ENCODE measurements around the gene CIDEB. TPM values are rescaled to one million over a fixed set of nuclear protein-coding genes. Genes with fewer than 3 reads are reported as not detected.
"Not testable (repeated sequence)": the region's sequence is repeated elsewhere in the genome, so short reads cannot be mapped to it uniquely, and the experiment has no call there.

The CIDEB gene, protein sequence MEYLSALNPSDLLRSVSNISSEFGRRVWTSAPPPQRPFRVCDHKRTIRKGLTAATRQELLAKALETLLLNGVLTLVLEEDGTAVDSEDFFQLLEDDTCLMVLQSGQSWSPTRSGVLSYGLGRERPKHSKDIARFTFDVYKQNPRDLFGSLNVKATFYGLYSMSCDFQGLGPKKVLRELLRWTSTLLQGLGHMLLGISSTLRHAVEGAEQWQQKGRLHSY
- not detected in 2 replicates for total RNA-seq
- polyA plus RNA-seq, result not detected in 2 replicates

DNA sequence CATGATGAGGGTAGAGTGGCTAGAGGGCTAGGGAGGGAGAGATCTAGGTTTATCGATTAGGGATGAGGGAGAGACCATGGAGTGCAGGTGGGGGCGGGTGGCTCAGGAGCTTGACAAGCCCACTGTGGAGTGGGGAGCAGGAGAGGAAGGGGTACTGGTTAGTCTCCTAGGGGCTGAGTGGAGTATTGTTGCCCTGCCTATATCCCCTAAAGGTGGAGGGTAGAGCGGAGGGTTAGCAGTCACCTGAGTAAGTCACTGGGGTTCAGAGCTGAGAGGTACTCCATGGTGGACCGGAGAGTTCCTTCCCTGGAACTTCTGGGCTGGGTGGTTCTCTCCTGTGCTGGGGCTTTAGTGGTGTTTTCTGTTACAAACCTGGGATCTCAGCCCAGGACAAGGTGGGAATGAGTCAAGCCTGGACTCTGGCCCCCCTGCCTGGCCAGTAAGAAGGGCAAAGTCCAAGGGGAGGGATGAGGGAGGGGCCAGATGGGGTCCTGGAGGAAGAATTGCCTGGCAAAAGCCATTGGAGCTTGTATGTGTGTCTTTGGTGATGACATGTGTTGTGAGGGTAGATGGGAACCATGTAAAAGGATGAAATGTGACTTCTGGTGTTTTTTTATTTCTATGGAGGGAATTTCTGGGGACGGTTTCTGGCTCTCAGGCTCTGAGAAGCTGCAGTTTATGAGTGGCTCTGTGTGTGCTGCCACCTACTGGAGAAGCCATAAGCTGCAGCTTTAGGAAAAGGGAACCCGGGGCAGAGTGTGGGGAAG is at the start of gene CIDEB:
TSS of gene CIDEB (minus strand) at position 403 of the 767 bp plus-strand sequence. CDS start at position 284, 119 bp downstream.
- TF ChIP-seq, protein P1, sequence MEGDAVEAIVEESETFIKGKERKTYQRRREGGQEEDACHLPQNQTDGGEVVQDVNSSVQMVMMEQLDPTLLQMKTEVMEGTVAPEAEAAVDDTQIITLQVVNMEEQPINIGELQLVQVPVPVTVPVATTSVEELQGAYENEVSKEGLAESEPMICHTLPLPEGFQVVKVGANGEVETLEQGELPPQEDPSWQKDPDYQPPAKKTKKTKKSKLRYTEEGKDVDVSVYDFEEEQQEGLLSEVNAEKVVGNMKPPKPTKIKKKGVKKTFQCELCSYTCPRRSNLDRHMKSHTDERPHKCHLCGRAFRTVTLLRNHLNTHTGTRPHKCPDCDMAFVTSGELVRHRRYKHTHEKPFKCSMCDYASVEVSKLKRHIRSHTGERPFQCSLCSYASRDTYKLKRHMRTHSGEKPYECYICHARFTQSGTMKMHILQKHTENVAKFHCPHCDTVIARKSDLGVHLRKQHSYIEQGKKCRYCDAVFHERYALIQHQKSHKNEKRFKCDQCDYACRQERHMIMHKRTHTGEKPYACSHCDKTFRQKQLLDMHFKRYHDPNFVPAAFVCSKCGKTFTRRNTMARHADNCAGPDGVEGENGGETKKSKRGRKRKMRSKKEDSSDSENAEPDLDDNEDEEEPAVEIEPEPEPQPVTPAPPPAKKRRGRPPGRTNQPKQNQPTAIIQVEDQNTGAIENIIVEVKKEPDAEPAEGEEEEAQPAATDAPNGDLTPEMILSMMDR (IDR thresholded peaks at IDR 0.05; ENCODE audit: low read depth, low read length), result peak; percentile 98
- Histone ChIP-seq H3K36me3 (peaks cover 21% of the 10 kb centered on the region), H3K4me3 (no peak within 1 kb of the TSS), H3K27ac (no peak within 1 kb of the TSS), H3K4me1 (ENCODE audit: low read depth) (no peaks in the 10 kb centered on the region), H3K9me3 (ENCODE audit: low read depth) (no peaks in the 10 kb centered on the region), H3K27me3 (no peaks in the 10 kb centered on the region)
- peak; percentile 63 to 66 for DNase-seq (ENCODE audit: low read depth in 1 of 2, low spot score in 1 of 2)

DNA sequence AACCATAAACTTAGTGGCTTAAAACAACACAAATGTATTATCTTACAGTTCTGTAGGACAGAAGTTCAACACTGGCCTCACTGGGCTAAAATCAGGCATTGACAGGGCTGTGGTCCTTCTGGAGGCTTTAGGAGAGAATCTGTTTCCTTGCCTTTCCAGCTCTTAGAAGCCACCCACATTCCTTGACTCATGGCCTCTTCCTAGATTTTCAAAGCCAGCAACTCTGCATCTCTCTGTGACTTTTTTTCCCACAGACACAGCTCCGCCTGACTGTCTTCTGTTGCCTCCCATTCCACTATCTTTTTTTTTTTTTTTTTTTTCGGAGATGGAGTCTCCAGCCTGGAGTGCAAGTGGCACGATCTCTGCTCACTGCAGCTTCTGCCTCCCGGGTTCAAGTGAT is 48.4 kb upstream of the CIDEB start:
- H3K4me3 ChIP-seq, result no peak overlapping the region
- no peak overlapping the region for H3K27ac ChIP-seq
- DNase-seq (ENCODE audit: low read depth in 1 of 2, low spot score in 1 of 2), result no peak
- peaks cover 49% of the 10 kb centered on the region for H3K27me3 ChIP-seq
- no peaks in the 10 kb centered on the region for H3K4me1 ChIP-seq (ENCODE audit: low read depth)
- no peaks in the 10 kb centered on the region for H3K9me3 ChIP-seq (ENCODE audit: low read depth)
- H3K36me3 ChIP-seq, result no peaks in the 10 kb centered on the region
- TF ChIP-seq, protein P1 (IDR thresholded peaks at IDR 0.05; ENCODE audit: low read depth, low read length), result no peak

DNA sequence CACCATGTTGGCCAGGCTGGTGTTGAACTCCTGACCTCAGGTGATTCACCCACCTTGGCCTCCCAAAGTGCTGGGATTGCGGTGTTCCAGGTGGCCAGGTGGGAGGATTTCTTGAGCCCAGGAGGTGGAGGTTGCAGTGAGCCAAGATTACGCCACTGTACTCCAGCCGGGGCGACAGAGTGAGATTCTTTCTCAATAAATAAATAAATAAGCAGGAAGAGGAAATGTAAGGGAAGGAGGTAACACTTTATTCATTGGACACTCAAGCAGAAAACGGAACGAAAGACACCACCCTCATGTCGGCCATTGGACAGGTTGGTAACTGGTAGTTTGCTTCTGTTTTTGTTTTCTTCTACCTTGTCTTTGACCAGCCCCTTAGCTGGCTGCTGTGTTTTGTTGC is 47.2 kb upstream of the CIDEB start:
- Histone ChIP-seq H3K4me1 (ENCODE audit: low read depth) (no peaks in the 10 kb centered on the region), H3K27ac (no peak overlapping the region), H3K27me3 (peaks cover 54% of the 10 kb centered on the region), H3K9me3 (ENCODE audit: low read depth) (no peaks in the 10 kb centered on the region), H3K36me3 (no peaks in the 10 kb centered on the region), H3K4me3 (no peak overlapping the region)
- TF ChIP-seq, protein P1 (IDR thresholded peaks at IDR 0.05; ENCODE audit: low read depth, low read length), result no peak
- no peak for DNase-seq (ENCODE audit: low read depth in 1 of 2, low spot score in 1 of 2)

DNA sequence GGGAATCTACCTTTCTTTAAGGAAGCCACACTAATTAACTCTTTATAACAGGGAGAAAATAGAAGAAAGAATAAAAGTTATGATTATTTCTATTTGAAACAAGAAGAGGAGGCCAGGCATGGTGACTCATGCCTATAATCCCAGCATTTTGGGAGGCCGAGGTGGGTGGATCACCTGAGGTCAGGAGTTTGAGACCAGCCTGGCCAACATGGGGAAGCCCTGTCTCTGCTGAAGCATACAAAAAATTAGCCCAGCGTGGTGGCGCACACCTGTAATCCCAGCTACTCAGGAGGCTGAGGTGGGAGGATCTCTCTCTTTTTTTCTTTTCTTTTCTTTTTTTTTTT is 46.7 kb upstream of the CIDEB start:
- peaks cover 58% of the 10 kb centered on the region for H3K27me3 ChIP-seq
- H3K4me1 ChIP-seq (ENCODE audit: low read depth); DNase-seq (ENCODE audit: low read depth in 1 of 2, low spot score in 1 of 2); H3K9me3 ChIP-seq (ENCODE audit: low read depth); H3K36me3 ChIP-seq; H3K27ac ChIP-seq; H3K4me3 ChIP-seq: not testable (repeated sequence)

DNA sequence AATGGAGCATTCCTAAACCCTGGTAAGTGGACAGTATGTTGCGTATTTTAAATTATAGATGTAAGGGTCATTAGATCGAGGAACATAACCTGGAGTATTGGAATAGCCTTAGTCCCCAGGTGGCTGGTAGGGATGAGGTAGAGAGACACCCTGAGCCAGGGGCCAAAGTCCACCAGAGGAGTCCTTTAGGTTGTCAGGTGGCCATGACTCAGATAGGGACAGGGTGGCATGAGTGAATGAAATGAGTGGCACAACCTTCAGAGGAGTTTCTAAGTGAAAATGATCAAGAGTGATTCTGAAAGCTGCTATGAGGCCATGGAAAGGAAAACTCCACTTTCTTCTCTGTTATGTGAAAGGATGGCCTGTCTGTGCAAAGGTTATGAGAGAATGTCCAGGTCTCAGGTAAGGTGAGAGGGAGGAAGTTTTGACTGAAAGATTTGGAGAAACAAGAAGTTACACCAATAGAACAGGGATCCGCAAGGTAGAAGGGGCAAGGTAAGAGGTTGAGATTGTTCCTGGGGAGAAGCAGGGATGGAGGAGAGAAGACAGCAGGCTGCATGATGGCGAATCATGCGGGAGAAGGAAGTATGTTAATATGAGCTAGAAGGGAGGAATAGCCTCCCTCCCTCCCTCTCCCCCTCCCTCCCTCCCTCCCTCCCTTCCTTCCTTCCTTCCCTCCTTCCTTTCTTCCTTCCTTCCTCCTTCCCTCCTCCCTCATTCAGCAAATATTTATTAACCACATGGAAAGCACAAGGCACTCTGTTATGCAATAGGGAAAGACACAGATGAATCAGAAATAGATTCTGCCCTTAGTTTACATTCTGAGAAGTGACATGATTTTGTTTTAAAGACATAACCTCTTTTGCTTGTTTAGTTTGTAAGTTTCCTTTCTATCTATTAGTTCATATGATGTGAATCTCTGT is 46.0 kb upstream of the CIDEB start:
- Histone ChIP-seq H3K4me3 (no peak overlapping the region), H3K4me1 (ENCODE audit: low read depth) (no peaks in the 10 kb centered on the region), H3K9me3 (ENCODE audit: low read depth) (no peaks in the 10 kb centered on the region), H3K36me3 (no peaks in the 10 kb centered on the region), H3K27me3 (peaks cover 63% of the 10 kb centered on the region), H3K27ac (no peak overlapping the region)
- TF ChIP-seq, protein P1 (IDR thresholded peaks at IDR 0.05; ENCODE audit: low read depth, low read length), result no peak
- DNase-seq (ENCODE audit: low read depth in 1 of 2, low spot score in 1 of 2), result peak in 1 of 2 donors; percentile 56
